Activated naive CD8-positive, alpha-beta T cell treated with anti-CD3 and anti-CD28 coated beads for 36 hours (primary cell): ENCODE results near the gene KAT5. TPM values are rescaled to one million over a fixed set of nuclear protein-coding genes. Genes with fewer than 3 reads are reported as not detected.
"Not testable (repeated sequence)": the region's sequence is repeated elsewhere in the genome, so short reads cannot be mapped to it uniquely, and the experiment has no call there.

Experiments
- DNase-seq: peaks from one replicate; pipeline ENCODE4 v3.0.0; 2021
- H3K27ac Mint-ChIP-seq: one replicate; pipeline ENCODE4 v1.8.0; 2022; ENCODE audit warnings: mild to moderate bottlenecking, moderate library complexity, mixed read lengths
- H3K27me3 Mint-ChIP-seq: one replicate; pipeline ENCODE4 v1.8.0; 2022; ENCODE audit warnings: mild to moderate bottlenecking, mixed read lengths
- H3K36me3 Mint-ChIP-seq: one replicate; pipeline ENCODE4 v1.8.0; 2021; ENCODE audit warnings: mild to moderate bottlenecking, mixed read lengths
- H3K4me1 Mint-ChIP-seq: one replicate; pipeline ENCODE4 v1.8.0; 2021; ENCODE audit warnings: mixed read lengths
- H3K4me3 Mint-ChIP-seq: one replicate; pipeline ENCODE4 v1.8.0; 2022; ENCODE audit warnings: mild to moderate bottlenecking, moderate library complexity, mixed read lengths
- H3K9me3 Mint-ChIP-seq: one replicate; pipeline ENCODE4 v1.8.0; 2022; ENCODE audit warnings: mixed read lengths
- total RNA-seq, 2 experiments: library from RNA; stranded (reverse); gene quantifications; one replicate each; pipeline ENCODE4 v1.2.3, GENCODE V29; 2021

Gene KAT5
- total RNA-seq, 2 experiments from 2014 or later: 65.0 to 65.4 TPM

GRCh38 chr11:65718964-65719492 is 7.0 kb downstream of the KAT5 start:
- no peaks in the 10 kb centered on the region for H3K27me3 Mint-ChIP-seq
- no peaks in the 10 kb centered on the region for H3K9me3 Mint-ChIP-seq
- H3K4me3 Mint-ChIP-seq: peak overlapping the region; percentile 96
- peaks cover 30% of the 10 kb centered on the region for H3K4me1 Mint-ChIP-seq
- H3K27ac Mint-ChIP-seq: peak overlapping the region; percentile 94
- peaks cover 43% of the 10 kb centered on the region for H3K36me3 Mint-ChIP-seq
- no peak for DNase-seq

GRCh38 chr11:65719871-65720210 is 7.8 kb downstream of the KAT5 start:
- Mint-ChIP-seq H3K9me3 (no peaks in the 10 kb centered on the region), H3K4me1 (peaks cover 25% of the 10 kb centered on the region), H3K36me3 (peaks cover 36% of the 10 kb centered on the region), H3K4me3 (peak overlapping the region; percentile 96), H3K27ac (peak overlapping the region; percentile 94), H3K27me3 (no peaks in the 10 kb centered on the region)
- DNase-seq: peak; percentile 47

- no peaks in the 10 kb centered on the region for H3K9me3 Mint-ChIP-seq
- peaks cover 31% of the 10 kb centered on the region for H3K36me3 Mint-ChIP-seq
- peak within 1 kb of the TSS; percentile 96 for H3K4me3 Mint-ChIP-seq
- peaks cover 23% of the 10 kb centered on the region for H3K4me1 Mint-ChIP-seq
- no peaks in the 10 kb centered on the region for H3K27me3 Mint-ChIP-seq
- peak within 1 kb of the TSS; percentile 94 for H3K27ac Mint-ChIP-seq
- DNase-seq: peak; percentile 86
Observed at GRCh38 chr11:65720211-65720934, 8.3 kb downstream of the KAT5 start, which contains the start of gene RNASEH2C. TSS of gene RNASEH2C (minus strand) at chr11:65720798. CDS start at chr11:65720758, 40 bp downstream.

- Mint-ChIP-seq H3K4me3 (no peak overlapping the region), H3K9me3 (no peaks in the 10 kb centered on the region), H3K4me1 (peaks cover 21% of the 10 kb centered on the region), H3K27ac (no peak overlapping the region), H3K36me3 (peaks cover 25% of the 10 kb centered on the region), H3K27me3 (no peaks in the 10 kb centered on the region)
- DNase-seq: no peak
Observed at GRCh38 chr11:65722261-65722660, 10.2 kb downstream of the KAT5 start.

GRCh38 chr11:65726660-65727059 is 14.6 kb downstream of the KAT5 start:
- Mint-ChIP-seq H3K27ac (no peak overlapping the region), H3K27me3 (no peaks in the 10 kb centered on the region), H3K4me3 (no peak overlapping the region), H3K4me1 (no peaks in the 10 kb centered on the region), H3K36me3 (no peaks in the 10 kb centered on the region), H3K9me3 (no peaks in the 10 kb centered on the region)
- DNase-seq: no peak

- Mint-ChIP-seq H3K9me3 (no peaks in the 10 kb centered on the region), H3K36me3 (no peaks in the 10 kb centered on the region), H3K27me3 (peaks cover 5% of the 10 kb centered on the region), H3K27ac (no peak overlapping the region), H3K4me1 (no peaks in the 10 kb centered on the region), H3K4me3 (no peak overlapping the region)
- DNase-seq: no peak
Observed at GRCh38 chr11:65727865-65728264, 15.8 kb downstream of the KAT5 start.

GRCh38 chr11:65730461-65730860 is 18.4 kb downstream of the KAT5 start:
- no peaks in the 10 kb centered on the region for H3K36me3 Mint-ChIP-seq
- no peaks in the 10 kb centered on the region for H3K4me1 Mint-ChIP-seq
- no peak for DNase-seq
- no peak overlapping the region for H3K4me3 Mint-ChIP-seq
- no peaks in the 10 kb centered on the region for H3K9me3 Mint-ChIP-seq
- peaks cover 13% of the 10 kb centered on the region for H3K27me3 Mint-ChIP-seq
- no peak overlapping the region for H3K27ac Mint-ChIP-seq

GRCh38 chr11:65735111-65735510 is 23.1 kb downstream of the KAT5 start:
- H3K27ac Mint-ChIP-seq, H3K9me3 Mint-ChIP-seq, DNase-seq, H3K36me3 Mint-ChIP-seq, H3K4me1 Mint-ChIP-seq, H3K4me3 Mint-ChIP-seq: not testable (repeated sequence)
- H3K27me3 Mint-ChIP-seq: peaks cover 36% of the 10 kb centered on the region

- Mint-ChIP-seq H3K9me3 (peaks cover 3% of the 10 kb centered on the region), H3K27me3 (peaks cover 35% of the 10 kb centered on the region), H3K4me3 (no peak overlapping the region), H3K4me1 (no peaks in the 10 kb centered on the region), H3K36me3 (no peaks in the 10 kb centered on the region), H3K27ac (no peak overlapping the region)
- DNase-seq: no peak
Observed at GRCh38 chr11:65736810-65737209, 24.8 kb downstream of the KAT5 start.

GRCh38 chr11:65739022-65739421 is 27.0 kb downstream of the KAT5 start:
- H3K27me3 Mint-ChIP-seq: peaks cover 27% of the 10 kb centered on the region

GRCh38 chr11:65741185-65741584 is 29.1 kb downstream of the KAT5 start:
- Mint-ChIP-seq H3K4me3 (no peak overlapping the region), H3K4me1 (no peaks in the 10 kb centered on the region), H3K36me3 (no peaks in the 10 kb centered on the region), H3K27ac (no peak overlapping the region), H3K27me3 (peaks cover 20% of the 10 kb centered on the region), H3K9me3 (peaks cover 3% of the 10 kb centered on the region)
- no peak for DNase-seq

More at GRCh38 chr11:65739022-65739421, 27.0 kb downstream of the KAT5 start:
- no peak for DNase-seq
- Mint-ChIP-seq H3K9me3 (peaks cover 3% of the 10 kb centered on the region), H3K27ac (no peak overlapping the region), H3K36me3 (no peaks in the 10 kb centered on the region), H3K4me1 (no peaks in the 10 kb centered on the region), H3K4me3 (no peak overlapping the region)

GRCh38 chr11:65742353-65742752 is 30.3 kb downstream of the KAT5 start:
- Mint-ChIP-seq H3K9me3 (no peaks in the 10 kb centered on the region), H3K27me3 (peaks cover 18% of the 10 kb centered on the region), H3K27ac (no peak overlapping the region), H3K4me3 (no peak overlapping the region), H3K36me3 (no peaks in the 10 kb centered on the region), H3K4me1 (no peaks in the 10 kb centered on the region)
- DNase-seq: no peak

- no peaks in the 10 kb centered on the region for H3K36me3 Mint-ChIP-seq
- peaks cover 9% of the 10 kb centered on the region for H3K27me3 Mint-ChIP-seq
- H3K4me3 Mint-ChIP-seq: no peak overlapping the region
- no peaks in the 10 kb centered on the region for H3K9me3 Mint-ChIP-seq
- no peak overlapping the region for H3K27ac Mint-ChIP-seq
- H3K4me1 Mint-ChIP-seq: no peaks in the 10 kb centered on the region
- DNase-seq: no peak
Observed at GRCh38 chr11:65743681-65744025, 31.6 kb downstream of the KAT5 start.

GRCh38 chr11:65744026-65744698 is 32.1 kb downstream of the KAT5 start:
- Mint-ChIP-seq H3K4me1 (no peaks in the 10 kb centered on the region), H3K36me3 (no peaks in the 10 kb centered on the region), H3K4me3 (no peak overlapping the region), H3K9me3 (no peaks in the 10 kb centered on the region), H3K27me3 (peaks cover 13% of the 10 kb centered on the region), H3K27ac (no peak overlapping the region)
- peak; percentile 12 for DNase-seq

- H3K27ac Mint-ChIP-seq: no peak overlapping the region
- no peaks in the 10 kb centered on the region for H3K4me1 Mint-ChIP-seq
- H3K4me3 Mint-ChIP-seq: no peak overlapping the region
- no peak for DNase-seq
- peaks cover 13% of the 10 kb centered on the region for H3K27me3 Mint-ChIP-seq
- no peaks in the 10 kb centered on the region for H3K9me3 Mint-ChIP-seq
- no peaks in the 10 kb centered on the region for H3K36me3 Mint-ChIP-seq
Observed at GRCh38 chr11:65744699-65745042, 32.6 kb downstream of the KAT5 start.

- Mint-ChIP-seq H3K4me1 (no peaks in the 10 kb centered on the region), H3K27ac (no peak overlapping the region), H3K36me3 (no peaks in the 10 kb centered on the region), H3K27me3 (peaks cover 13% of the 10 kb centered on the region), H3K9me3 (no peaks in the 10 kb centered on the region), H3K4me3 (no peak overlapping the region)
- DNase-seq: no peak
Observed at GRCh38 chr11:65745049-65745448, 33.0 kb downstream of the KAT5 start.
